Heart right ventricle (tissue), 16 donors: ENCODE data around the gene RAC2. TPM values are rescaled to one million over a fixed set of nuclear protein-coding genes. Genes with fewer than 3 reads are reported as not detected.

ENCODE experiments used
- ATAC-seq, 8 donors: fragments of 200-7000 bp; cut with Tn5 transposase; one replicate each; pipeline ENCODE4 v1.9.1; 2020; ENCODE audit warnings: mild to moderate bottlenecking in 8 of 8, moderate library complexity in 8 of 8, moderate number of reproducible peaks in 1 of 8
- DNase-seq, 2 donors: peaks; one replicate each; pipeline ENCODE4 v3.0.0-alpha.2; 2020
- H3K27ac ChIP-seq, 10 donors: fragments of 200-600 bp; sonication (generic) in 2 of 10; one replicate each; pipeline versions ENCODE4 v1.5.0 to v1.8.0; 2020 to 2022; ENCODE audit warnings: mild to moderate bottlenecking in 3 of 10
- H3K27me3 ChIP-seq, 7 donors: fragments of 200-600 bp; one replicate each; pipeline ENCODE4 v1.8.0; 2021 to 2022; ENCODE audit warnings: mild to moderate bottlenecking in 2 of 7
- H3K36me3 ChIP-seq, 9 donors: fragments of 200-600 bp; sonication (generic) in 1 of 9; one replicate each; pipeline versions ENCODE4 v1.5.0 to v1.8.0; 2020 to 2022; ENCODE audit warnings: mild to moderate bottlenecking in 2 of 9
- H3K4me1 ChIP-seq, 9 donors: fragments of 200-600 bp; sonication (generic) in 1 of 9; one replicate each; pipeline versions ENCODE4 v1.5.0 to v1.8.0; 2020 to 2022; ENCODE audit warnings: mild to moderate bottlenecking in 4 of 9
- H3K4me3 ChIP-seq, 10 donors: fragments of 200-600 bp; sonication (generic) in 2 of 10; one replicate each; pipeline versions ENCODE4 v1.5.0 to v1.8.0; 2020 to 2022; ENCODE audit warnings: mild to moderate bottlenecking in 7 of 10, moderate library complexity in 2 of 10
- H3K9me3 ChIP-seq, 11 donors: fragments of 200-600 bp in 10 of 11; sonication (generic) in 2 of 11; one replicate each; pipeline versions ENCODE4 v1.5.0 to v1.8.0; 2013 to 2022; ENCODE audit warnings: mild to moderate bottlenecking in 2 of 11, control low read depth in 1 of 11, moderate library complexity in 1 of 11
- CTCF ChIP-seq, 9 donors: fragments of 200-600 bp; sonication (generic) in 2 of 9; IDR thresholded peaks; one replicate each; pipeline versions ENCODE4 v1.5.0 to v1.8.0; 2021 to 2022; ENCODE audit warnings: antibody characterized with exemption in 9 of 9, mild to moderate bottlenecking in 5 of 9, moderate library complexity in 1 of 9
- WGBS, 2 donors: extraction: QIAGEN DNeasy Blood & Tissue Kit; methylation state at CpG; one replicate each; pipeline ENCODE4 v1.1.7; 2013; ENCODE audit warnings: inconsistent platforms in 1 of 2; 5-methylcytosine and 5-hydroxymethylcytosine counted together
- intact Hi-C, 10 donors: fragments of 100-400 bp; cut with DNase I; formaldehyde crosslinking; loops; one replicate each; pipeline versions ENCODE4 v1.11.1 to v1.14.2; 2022
- polyA plus RNA-seq, 2 donors: library from polyadenylated mRNA; stranded (reverse); fragments of 200-250 nt; gene quantifications; one replicate each; pipeline ENCODE4 v1.2.3, GENCODE V29; 2013
- total RNA-seq, 10 donors: library from RNA; stranded (reverse); fragmentation: NEBNext Ultra II Directional in 3 of 10; extraction: Animal tissue kit (Norgen Biotek cat#: 25700) in 3 of 10; gene quantifications; one replicate each; pipeline versions ENCODE4 v1.2.1 to v1.2.4, GENCODE V29; 2021 to 2023
- donor health status: Arrhythmogenic right ventricular cardiomyopathy.
- donor health status: ischemic (EF 13 %, LVEDD 7.1; RV severe dilation, severe dysfunction).
- donor health status: healthy with polysubstance abuse.
- donor health status: DM: no; HTN: yes; CAD: no.
- donor health status: DM: no; HTN: no; CAD: no.
- donor health status: ischemic (EF 25% LVEDD 6.9; RV normal size, moderate dysfunction).
- donor health status: ischemic (EF 25% LVEDD 5.7; RV mildly dilated, moderate dysfunction).
- donor health status: healthy.
- donor health status: DM: yes; HTN: yes; CAD: no.
- donor health status: Ischemic cardiomyopathy.
- donor health status: ischemic (EF 35%, LVEDD 5.7; RV mildly dilated, moderate dysfunction).
- donor health status: nonischemic (EF 11% LVEDD 7.7; RV severe dilation, severe dysfunction).
- donor health status: DM: yes; HTN: yes; CAD: no.
- donor health status: PGD.
- donor health status: ischemic (EF 29% LVEDD 5.4; RV normal size, mild dysfunction).
- donor health status: nonischemic (EF 23%, LVEDD 6.1; RV moderate dilation, normal function).

The RAC2 gene
- total and polyA plus RNA-seq, 12 donors = 1.1 to 37.1 (median 3.5) TPM

GRCh38 chr22:37182101-37182948 lies 61.7 kb downstream of the RAC2 start:
- peaks cover 0 to 11% (median 0%) of the 10 kb centered on the region in 9 donors for H3K36me3 ChIP-seq
- no peak for TF ChIP-seq CTCF (IDR thresholded peaks at IDR 0.05)
- no peak overlapping the region for H3K4me3 ChIP-seq
- DNase-seq (no peak), ATAC-seq (no peak)
- intact Hi-C loops = no loop called here
- WGBS, 2 donors = 85 to 91% methylated on average over 37 of the region's 37 CpGs
- H3K9me3 ChIP-seq = no peaks in the 10 kb centered on the region
- H3K4me1 ChIP-seq = peaks cover 21 to 59% (median 42%) of the 10 kb centered on the region in 9 donors
- H3K27me3 ChIP-seq = no peaks in the 10 kb centered on the region
- no peak overlapping the region for H3K27ac ChIP-seq

- Histone ChIP-seq H3K4me1 (peaks cover 24 to 59% (median 42%) of the 10 kb centered on the region in 9 donors), H3K4me3 (no peak overlapping the region), H3K9me3 (no peaks in the 10 kb centered on the region), H3K27me3 (no peaks in the 10 kb centered on the region), H3K36me3 (peaks cover 0 to 11% (median 0%) of the 10 kb centered on the region in 9 donors), H3K27ac (no peak overlapping the region)
- no peak for TF ChIP-seq CTCF (IDR thresholded peaks at IDR 0.05)
- DNase-seq (no peak), ATAC-seq (no peak)
- intact Hi-C loops = no loop called here
- WGBS, 2 donors = 76 to 89% methylated on average over 4 of the region's 4 CpGs
Observed at GRCh38 chr22:37181681-37182080, 62.4 kb downstream of the RAC2 start.

- no peak for ATAC-seq
- TF ChIP-seq CTCF (IDR thresholded peaks at IDR 0.05) = no peak
- H3K27me3 ChIP-seq = no peaks in the 10 kb centered on the region
- H3K36me3 ChIP-seq = peaks cover 0 to 11% (median 0%) of the 10 kb centered on the region in 9 donors
- no peak overlapping the region for H3K27ac ChIP-seq
- no peaks in the 10 kb centered on the region for H3K9me3 ChIP-seq
- H3K4me3 ChIP-seq = no peak overlapping the region
- 86 to 89% methylated on average over 15 of the region's 15 CpGs for WGBS, 2 donors
- peaks cover 30 to 59% (median 44%) of the 10 kb centered on the region in 9 donors for H3K4me1 ChIP-seq
- no peak for DNase-seq
- intact Hi-C loops = no loop called here
Observed at GRCh38 chr22:37180531-37181231, 63.4 kb downstream of the RAC2 start.

GRCh38 chr22:37179622-37180420 lies 64.2 kb downstream of the RAC2 start:
- ATAC-seq (no peak), DNase-seq (no peak)
- Histone ChIP-seq H3K9me3 (no peaks in the 10 kb centered on the region), H3K4me1 (peaks cover 32 to 59% (median 50%) of the 10 kb centered on the region in 9 donors), H3K36me3 (peaks cover 0 to 11% (median 0%) of the 10 kb centered on the region in 9 donors), H3K4me3 (no peak overlapping the region), H3K27me3 (no peaks in the 10 kb centered on the region), H3K27ac (no peak overlapping the region)
- TF ChIP-seq CTCF (IDR thresholded peaks at IDR 0.05) = no peak
- WGBS, 2 donors = 87 to 91% methylated on average over 31 of the region's 31 CpGs
- intact Hi-C loops = no loop called here
